ENCODE data around the gene STMN1. TPM values are rescaled to one million over a fixed set of nuclear protein-coding genes. Genes with fewer than 3 reads are reported as not detected.

STMN1 gene
- total RNA-seq, 1 donor from 2014 or later: 519 TPM

GRCh38 chr1:25891606-25892005 is 14.6 kb downstream of the STMN1 start:
- H3K36me3 Mint-ChIP-seq: peaks cover 28% of the 10 kb centered on the region
- H3K27ac Mint-ChIP-seq: no peak overlapping the region
- H3K27ac ChIP-seq: peak overlapping the region; percentile 57
- no peak overlapping the region for H2AFZ ChIP-seq (replicated peaks)
- no peak overlapping the region for H3K9ac ChIP-seq
- peaks cover 9% of the 10 kb centered on the region for H4K20me1 ChIP-seq (ENCODE audit: low read depth)
- H3K9me3 Mint-ChIP-seq: no peaks in the 10 kb centered on the region
- no peak overlapping the region for H3K4me2 ChIP-seq
- DNase-seq (ENCODE audit: low spot score): no peak
- H3K79me2 ChIP-seq (ENCODE audit: low read depth): no peaks in the 10 kb centered on the region
- H3K4me3 ChIP-seq: no peak overlapping the region
- H3F3A ChIP-seq (ENCODE audit: low read depth): peaks cover 39% of the 10 kb centered on the region
- H3K9me3 ChIP-seq (ENCODE audit: low read depth): no peaks in the 10 kb centered on the region
- peaks cover 31% of the 10 kb centered on the region for H3K4me1 ChIP-seq
- H3K4me3 Mint-ChIP-seq: no peak overlapping the region
- H3K27me3 ChIP-seq: no peaks in the 10 kb centered on the region
- no peak for TF ChIP-seq EZH2phosphoT487 (IDR thresholded peaks at IDR 0.05)
- TF ChIP-seq EZH2 (IDR thresholded peaks at IDR 0.05): no peak
- no peak for TF ChIP-seq CTCF (IDR thresholded peaks at IDR 0.05)
- no peaks in the 10 kb centered on the region for H3K36me3 ChIP-seq
- H3K27me3 Mint-ChIP-seq (ENCODE audit: insufficient read depth, low read depth): peaks cover 2% of the 10 kb centered on the region
- H3K4me1 Mint-ChIP-seq: peaks cover 39% of the 10 kb centered on the region

- no peak overlapping the region for H3K4me3 Mint-ChIP-seq
- Histone ChIP-seq H3K79me2 (ENCODE audit: low read depth) (no peaks in the 10 kb centered on the region), H3F3A (ENCODE audit: low read depth) (peaks cover 27% of the 10 kb centered on the region), H3K36me3 (no peaks in the 10 kb centered on the region), H3K27me3 (no peaks in the 10 kb centered on the region), H3K4me2 (no peak overlapping the region), H3K4me3 (no peak overlapping the region), H3K9ac (no peak overlapping the region), H3K4me1 (peaks cover 27% of the 10 kb centered on the region), H3K9me3 (ENCODE audit: low read depth) (no peaks in the 10 kb centered on the region), H2AFZ (replicated peaks) (no peak overlapping the region), H4K20me1 (ENCODE audit: low read depth) (no peaks in the 10 kb centered on the region), H3K27ac (no peak overlapping the region)
- no peaks in the 10 kb centered on the region for H3K27me3 Mint-ChIP-seq (ENCODE audit: insufficient read depth, low read depth)
- no peaks in the 10 kb centered on the region for H3K9me3 Mint-ChIP-seq
- DNase-seq (ENCODE audit: low spot score): no peak
- H3K36me3 Mint-ChIP-seq: peaks cover 29% of the 10 kb centered on the region
- peaks cover 31% of the 10 kb centered on the region for H3K4me1 Mint-ChIP-seq
- TF ChIP-seq EZH2 (IDR thresholded peaks at IDR 0.05) (no peak), EZH2phosphoT487 (IDR thresholded peaks at IDR 0.05) (no peak), CTCF (IDR thresholded peaks at IDR 0.05) (no peak)
- no peak overlapping the region for H3K27ac Mint-ChIP-seq
Measured at GRCh38 chr1:25890239-25891034, 15.8 kb downstream of the STMN1 start.

GRCh38 chr1:25889470-25889869 is 16.7 kb downstream of the STMN1 start:
- peak; percentile 26 for DNase-seq (ENCODE audit: low spot score)
- no peaks in the 10 kb centered on the region for H3K79me2 ChIP-seq (ENCODE audit: low read depth)
- H3F3A ChIP-seq (ENCODE audit: low read depth): peaks cover 27% of the 10 kb centered on the region
- no peak overlapping the region for H3K9ac ChIP-seq
- H3K4me3 ChIP-seq: no peak overlapping the region
- Mint-ChIP-seq H3K27me3 (ENCODE audit: insufficient read depth, low read depth) (no peaks in the 10 kb centered on the region), H3K4me1 (peaks cover 26% of the 10 kb centered on the region), H3K9me3 (no peaks in the 10 kb centered on the region), H3K27ac (no peak overlapping the region), H3K36me3 (peaks cover 27% of the 10 kb centered on the region), H3K4me3 (no peak overlapping the region)
- no peaks in the 10 kb centered on the region for H4K20me1 ChIP-seq (ENCODE audit: low read depth)
- TF ChIP-seq CTCF (IDR thresholded peaks at IDR 0.05) (peak; percentile 8), EZH2 (IDR thresholded peaks at IDR 0.05) (no peak)
- no peak overlapping the region for H3K4me2 ChIP-seq
- H2AFZ ChIP-seq (replicated peaks): no peak overlapping the region
- no peaks in the 10 kb centered on the region for H3K27me3 ChIP-seq
- peaks cover 27% of the 10 kb centered on the region for H3K4me1 ChIP-seq
- H3K9me3 ChIP-seq (ENCODE audit: low read depth): no peaks in the 10 kb centered on the region
- H3K27ac ChIP-seq: no peak overlapping the region
- no peaks in the 10 kb centered on the region for H3K36me3 ChIP-seq

Data from neural progenitor cell (in vitro differentiated cells).